Measurements from ENCODE around the gene CACNA1C. TPM values are rescaled to one million over a fixed set of nuclear protein-coding genes. Genes with fewer than 3 reads are reported as not detected.

The CACNA1C gene
- total RNA-seq, 2 donors from 2014 or later, result 70.0 to 127 TPM

DNA sequence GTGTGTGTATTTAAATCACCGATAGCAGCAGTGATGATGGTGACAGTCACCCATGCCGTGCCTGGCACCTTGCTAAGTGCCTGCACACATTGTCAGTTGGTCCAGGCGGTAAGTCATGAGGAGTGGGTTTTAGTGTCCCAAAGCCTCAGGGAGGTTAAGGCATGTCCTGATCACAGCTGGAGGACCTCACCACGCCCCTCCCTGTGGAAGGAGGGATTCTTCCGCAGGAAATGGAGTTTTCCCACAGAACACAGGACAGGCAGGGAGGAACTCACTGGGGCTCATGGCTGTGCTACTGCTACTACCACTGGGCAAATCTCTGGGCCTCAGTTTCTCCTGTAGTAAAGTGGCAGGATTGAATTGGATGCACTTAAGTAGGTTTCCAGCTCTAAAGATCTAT is 142.3 kb downstream of the CACNA1C start:
- H3K27ac ChIP-seq, result peak overlapping the region in 1 of 2 donors; percentile 42
- no peaks in the 10 kb centered on the region for H3K36me3 ChIP-seq
- no peaks in the 10 kb centered on the region for H3K9me3 ChIP-seq
- DNase-seq (ENCODE audit: low spot score) (no peak), ATAC-seq (ENCODE audit: insufficient number of reproducible peaks, low FRiP score, low read depth) (no peak)
- H3K4me3 ChIP-seq, result no peak overlapping the region
- TF ChIP-seq, protein P1, sequence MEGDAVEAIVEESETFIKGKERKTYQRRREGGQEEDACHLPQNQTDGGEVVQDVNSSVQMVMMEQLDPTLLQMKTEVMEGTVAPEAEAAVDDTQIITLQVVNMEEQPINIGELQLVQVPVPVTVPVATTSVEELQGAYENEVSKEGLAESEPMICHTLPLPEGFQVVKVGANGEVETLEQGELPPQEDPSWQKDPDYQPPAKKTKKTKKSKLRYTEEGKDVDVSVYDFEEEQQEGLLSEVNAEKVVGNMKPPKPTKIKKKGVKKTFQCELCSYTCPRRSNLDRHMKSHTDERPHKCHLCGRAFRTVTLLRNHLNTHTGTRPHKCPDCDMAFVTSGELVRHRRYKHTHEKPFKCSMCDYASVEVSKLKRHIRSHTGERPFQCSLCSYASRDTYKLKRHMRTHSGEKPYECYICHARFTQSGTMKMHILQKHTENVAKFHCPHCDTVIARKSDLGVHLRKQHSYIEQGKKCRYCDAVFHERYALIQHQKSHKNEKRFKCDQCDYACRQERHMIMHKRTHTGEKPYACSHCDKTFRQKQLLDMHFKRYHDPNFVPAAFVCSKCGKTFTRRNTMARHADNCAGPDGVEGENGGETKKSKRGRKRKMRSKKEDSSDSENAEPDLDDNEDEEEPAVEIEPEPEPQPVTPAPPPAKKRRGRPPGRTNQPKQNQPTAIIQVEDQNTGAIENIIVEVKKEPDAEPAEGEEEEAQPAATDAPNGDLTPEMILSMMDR (IDR thresholded peaks at IDR 0.05), result no peak
- peaks cover 13 to 50% of the 10 kb centered on the region in 2 donors for H3K4me1 ChIP-seq (ENCODE audit: control insufficient read depth in 1 of 2, low read depth in 2 of 2)
- no peaks in the 10 kb centered on the region for H3K27me3 ChIP-seq (replicated peaks; ENCODE audit: insufficient read depth)

DNA sequence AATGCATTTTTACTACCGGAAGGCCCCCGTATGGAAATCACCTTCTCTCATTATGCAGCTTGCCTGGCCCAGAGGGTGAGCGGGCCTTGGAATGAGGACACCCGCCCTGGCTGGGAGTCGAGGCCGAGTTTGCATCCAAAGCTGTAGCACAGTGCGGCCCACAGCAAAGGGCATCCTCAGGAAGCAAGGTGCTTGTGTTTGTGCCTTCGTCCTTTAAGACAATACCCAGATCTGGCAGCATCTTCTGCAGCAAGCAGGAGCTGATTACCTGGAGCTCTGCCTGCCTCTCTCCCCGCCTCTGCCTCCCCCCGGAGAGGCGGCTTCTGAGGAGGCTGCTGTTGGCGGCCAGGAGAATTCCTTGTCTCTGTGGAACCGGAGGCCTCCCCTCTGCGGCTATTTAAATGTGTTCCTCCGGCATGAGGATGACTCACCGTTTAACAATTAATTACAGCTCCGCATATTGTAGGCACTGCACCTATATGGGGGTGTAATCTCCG is 145.3 kb downstream of the CACNA1C start:
- TF ChIP-seq, protein P1 (IDR thresholded peaks at IDR 0.05), result no peak
- H3K27me3 ChIP-seq (replicated peaks; ENCODE audit: insufficient read depth), result no peaks in the 10 kb centered on the region
- ATAC-seq (ENCODE audit: insufficient number of reproducible peaks, low FRiP score, low read depth) (no peak), DNase-seq (ENCODE audit: low spot score) (no peak)
- H3K36me3 ChIP-seq, result no peaks in the 10 kb centered on the region
- peak overlapping the region in 1 of 2 donors; percentile 19 for H3K27ac ChIP-seq
- H3K9me3 ChIP-seq, result no peaks in the 10 kb centered on the region
- H3K4me1 ChIP-seq (ENCODE audit: control insufficient read depth in 1 of 2, low read depth in 2 of 2), result peaks cover 13 to 50% of the 10 kb centered on the region in 2 donors
- peak overlapping the region; percentile 12 for H3K4me3 ChIP-seq

DNA sequence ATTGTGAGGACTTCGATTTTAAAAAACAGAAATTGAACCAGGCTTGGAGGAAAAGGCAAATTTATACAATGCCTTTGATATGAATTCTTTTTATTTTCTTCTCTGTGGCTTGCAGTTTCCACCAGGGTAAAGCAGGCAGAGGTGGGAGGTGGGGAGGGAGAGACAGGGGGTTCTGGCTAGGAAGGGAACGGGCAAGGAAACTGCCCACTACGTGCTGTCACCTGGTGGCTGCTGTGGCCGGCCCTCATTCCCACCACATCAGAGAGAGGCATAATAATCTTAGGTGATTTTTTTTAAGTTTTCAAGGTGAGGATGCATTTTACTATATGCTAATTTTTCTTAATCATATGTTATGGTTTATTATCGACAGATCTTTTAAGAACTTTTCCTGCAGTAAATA is 145.8 kb downstream of the CACNA1C start:
- ATAC-seq (ENCODE audit: insufficient number of reproducible peaks, low FRiP score, low read depth), result no peak
- no peaks in the 10 kb centered on the region for H3K9me3 ChIP-seq
- TF ChIP-seq, protein P1 (IDR thresholded peaks at IDR 0.05), result no peak
- no peaks in the 10 kb centered on the region for H3K27me3 ChIP-seq (replicated peaks; ENCODE audit: insufficient read depth)
- H3K36me3 ChIP-seq, result no peaks in the 10 kb centered on the region
- H3K4me3 ChIP-seq, result no peak overlapping the region
- peak overlapping the region in 1 of 2 donors; percentile 19 for H3K27ac ChIP-seq
- peaks cover 13 to 46% of the 10 kb centered on the region in 2 donors for H3K4me1 ChIP-seq (ENCODE audit: control insufficient read depth in 1 of 2, low read depth in 2 of 2)
- DNase-seq (ENCODE audit: low spot score), result no peak

DNA sequence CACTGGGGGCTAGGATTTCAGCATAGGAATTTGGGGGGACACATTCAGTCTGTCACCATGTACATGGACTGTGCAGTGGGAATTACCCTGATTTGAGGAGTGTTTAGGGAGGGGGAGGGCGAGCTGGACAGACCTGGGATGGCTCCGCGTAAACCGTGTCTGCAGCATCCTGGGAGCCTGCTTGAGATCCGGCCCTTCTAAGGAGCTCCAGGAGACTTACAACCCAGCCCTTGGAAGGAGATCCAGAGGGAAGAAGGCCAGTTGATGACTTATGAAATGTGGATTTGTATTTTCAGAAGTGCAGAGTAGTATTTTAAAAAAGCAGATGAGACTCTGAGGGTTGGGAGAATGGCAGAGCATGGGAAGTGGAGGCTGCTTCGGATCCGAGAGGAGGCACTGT is 153.2 kb downstream of the CACNA1C start:
- DNase-seq (ENCODE audit: low spot score) (no peak), ATAC-seq (ENCODE audit: insufficient number of reproducible peaks, low FRiP score, low read depth) (no peak)
- H3K9me3 ChIP-seq, result no peaks in the 10 kb centered on the region
- no peaks in the 10 kb centered on the region for H3K36me3 ChIP-seq
- H3K27ac ChIP-seq, result no peak overlapping the region
- H3K4me3 ChIP-seq, result no peak overlapping the region
- TF ChIP-seq, protein P1 (IDR thresholded peaks at IDR 0.05), result no peak
- H3K27me3 ChIP-seq (replicated peaks; ENCODE audit: insufficient read depth), result no peaks in the 10 kb centered on the region
- H3K4me1 ChIP-seq (ENCODE audit: control insufficient read depth in 1 of 2, low read depth in 2 of 2), result peaks cover 0 to 10% of the 10 kb centered on the region in 2 donors

DNA sequence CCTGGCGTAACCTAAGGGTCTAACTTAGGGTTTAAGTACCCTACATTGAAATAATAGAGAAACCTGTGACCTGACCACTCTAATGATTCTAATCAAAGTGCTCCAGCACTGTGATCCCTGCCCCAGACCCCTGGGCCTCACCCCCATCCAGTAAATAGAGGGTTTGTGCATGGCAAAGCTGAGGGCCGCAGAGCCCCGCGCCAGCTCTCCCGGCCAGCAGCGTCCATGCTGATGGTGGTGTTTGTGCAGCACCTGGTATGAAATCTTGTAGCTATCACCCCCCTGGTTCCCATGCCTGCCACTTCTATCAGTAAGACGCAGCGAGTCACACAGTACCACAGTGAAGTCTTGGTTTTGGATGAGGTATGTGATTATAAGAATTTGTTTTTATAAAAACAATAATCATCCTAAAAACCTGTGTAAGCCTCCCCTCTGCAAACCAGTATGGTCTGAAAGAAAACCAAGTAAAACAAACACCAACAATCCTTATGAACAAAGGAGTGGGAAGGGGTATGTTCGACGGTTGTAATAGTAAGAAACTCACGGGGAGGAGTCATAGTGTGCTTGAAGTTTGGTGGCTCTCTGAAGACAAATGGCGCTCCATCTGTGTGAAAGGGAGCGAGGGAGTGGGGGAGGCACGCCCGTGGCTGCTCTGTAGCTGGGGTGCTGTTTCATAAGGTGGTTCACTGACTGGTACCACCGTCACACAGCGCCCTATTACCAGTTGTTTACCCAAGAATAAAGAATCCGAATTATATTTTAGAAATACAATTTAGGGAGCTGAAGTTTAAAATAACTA is 156.2 kb downstream of the CACNA1C start:
- Histone ChIP-seq H3K36me3 (no peaks in the 10 kb centered on the region), H3K27ac (no peak overlapping the region), H3K9me3 (no peaks in the 10 kb centered on the region), H3K4me3 (no peak overlapping the region), H3K27me3 (replicated peaks; ENCODE audit: insufficient read depth) (no peaks in the 10 kb centered on the region), H3K4me1 (ENCODE audit: control insufficient read depth in 1 of 2, low read depth in 2 of 2) (peaks cover 5 to 30% of the 10 kb centered on the region in 2 donors)
- TF ChIP-seq, protein P1 (IDR thresholded peaks at IDR 0.05), result no peak
- ATAC-seq (ENCODE audit: insufficient number of reproducible peaks, low FRiP score, low read depth) (no peak), DNase-seq (ENCODE audit: low spot score) (no peak)

Data from thoracic aorta (tissue), 2 donors.